ENCODE results near the gene ANKMY1. TPM values are rescaled to one million over a fixed set of nuclear protein-coding genes. Genes with fewer than 3 reads are reported as not detected.

The ANKMY1 gene
- total and polyA plus RNA-seq, 12 donors = 1.9 to 15.6 (median 5.3) TPM

- WGBS, 2 donors = 93 to 96% methylated on average over 5 of the region's 5 CpGs
- Histone ChIP-seq H3K9me3 (peaks cover 0 to 35% (median 9%) of the 10 kb centered on the region in 11 donors), H3K36me3 (no peaks in the 10 kb centered on the region), H3K4me1 (no peaks in the 10 kb centered on the region), H3K4me3 (no peak overlapping the region), H3K27me3 (no peaks in the 10 kb centered on the region), H3K27ac (no peak overlapping the region)
- intact Hi-C loops (cut with DNase I) = no loop called here
- ATAC-seq (peak in 1 of 8 donors; percentile 25), DNase-seq (no peak)
- TF ChIP-seq CTCF (IDR thresholded peaks at IDR 0.05) = no peak
These were observed 76.1 kb downstream of the ANKMY1 start for GRCh38 chr2:240481720-240482119.

DNA sequence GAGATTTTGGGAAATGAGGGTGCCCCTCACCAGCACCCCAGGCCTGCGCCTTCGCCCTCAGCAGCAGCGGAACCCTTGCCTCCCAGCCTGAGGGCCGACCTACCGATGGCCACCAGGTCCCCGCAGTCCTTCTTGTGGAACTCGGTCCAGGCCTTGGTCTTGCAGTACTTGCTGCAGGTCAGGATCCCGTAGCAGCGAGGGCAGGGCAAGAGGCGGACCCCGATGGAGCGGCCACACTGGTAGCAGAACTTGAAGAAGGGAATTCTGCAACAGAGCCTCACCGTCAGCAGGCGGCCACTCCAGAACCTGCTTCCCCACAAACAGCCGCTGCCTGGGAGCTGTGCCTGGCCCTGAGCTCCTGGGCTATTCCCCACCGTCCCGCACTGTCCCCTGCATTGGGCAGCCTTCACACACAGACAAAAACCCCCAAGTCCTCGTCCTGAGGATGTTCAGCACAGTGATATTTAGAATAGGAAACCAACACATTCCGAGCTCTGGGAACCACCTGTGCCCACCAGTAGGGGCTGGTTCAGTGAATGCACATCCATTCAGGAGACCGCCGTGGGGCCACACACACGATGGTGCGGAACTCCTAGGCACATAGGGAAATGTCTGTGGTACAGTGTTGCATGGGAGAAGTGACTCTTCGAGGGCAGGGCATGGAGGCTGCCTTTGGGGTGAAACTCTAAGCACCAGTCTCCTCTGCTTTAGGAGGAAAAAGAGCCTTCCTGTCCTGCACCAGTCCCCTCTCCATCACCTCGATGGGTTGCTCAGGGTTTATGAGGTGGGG lies 76.8 kb downstream of the ANKMY1 start:
- no peak overlapping the region for H3K4me3 ChIP-seq
- peaks cover 0 to 35% (median 3%) of the 10 kb centered on the region in 11 donors for H3K9me3 ChIP-seq
- intact Hi-C loops (cut with DNase I) = no loop called here
- H3K4me1 ChIP-seq = no peaks in the 10 kb centered on the region
- no peaks in the 10 kb centered on the region for H3K27me3 ChIP-seq
- no peak overlapping the region for H3K27ac ChIP-seq
- no peaks in the 10 kb centered on the region for H3K36me3 ChIP-seq
- ATAC-seq (no peak), DNase-seq (no peak)
- 92 to 96% methylated on average over 25 of the region's 25 CpGs for WGBS, 2 donors
- TF ChIP-seq CTCF (IDR thresholded peaks at IDR 0.05) = no peak

DNA sequence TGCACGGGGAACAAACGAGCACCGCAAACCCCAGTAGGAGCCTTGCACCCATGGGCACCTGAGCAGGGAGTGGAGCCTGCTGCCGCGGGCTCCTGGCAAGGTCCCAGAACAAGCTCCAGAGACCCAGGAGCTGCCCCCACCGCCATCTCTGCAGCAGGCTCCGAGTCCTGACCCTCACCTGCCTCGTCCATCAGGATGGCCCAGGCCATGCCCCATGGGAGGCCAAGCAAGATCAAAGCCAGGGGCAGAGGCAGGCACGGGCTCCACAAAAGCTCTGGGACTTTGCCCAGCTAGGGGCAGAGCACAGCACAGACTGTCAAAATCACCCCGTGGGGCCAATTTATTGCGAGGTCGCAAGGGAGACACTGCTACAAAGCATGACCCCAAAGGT lies 78.7 kb downstream of the ANKMY1 start:
- intact Hi-C loops (cut with DNase I) = no loop called here
- Histone ChIP-seq H3K27ac (no peak overlapping the region), H3K9me3 (peaks cover 0 to 33% (median 4%) of the 10 kb centered on the region in 11 donors), H3K27me3 (no peaks in the 10 kb centered on the region), H3K4me1 (no peaks in the 10 kb centered on the region), H3K36me3 (no peaks in the 10 kb centered on the region), H3K4me3 (no peak overlapping the region)
- peak in 1 of 8 donors; percentile 27 for ATAC-seq
- no peak for DNase-seq
- WGBS, 2 donors = 86 to 87% methylated on average over 12 of the region's 12 CpGs
- TF ChIP-seq CTCF (IDR thresholded peaks at IDR 0.05) = no peak

- 89 to 94% methylated on average over 21 of the region's 21 CpGs for WGBS, 2 donors
- no peak for TF ChIP-seq CTCF (IDR thresholded peaks at IDR 0.05)
- no peak for DNase-seq
These were observed 79.3 kb downstream of the ANKMY1 start for GRCh38 chr2:240478346-240479110.

More at GRCh38 chr2:240478346-240479110, 79.3 kb downstream of the ANKMY1 start:
- peaks cover 0 to 33% (median 9%) of the 10 kb centered on the region in 11 donors for H3K9me3 ChIP-seq
- no peak overlapping the region for H3K27ac ChIP-seq
- no peaks in the 10 kb centered on the region for H3K27me3 ChIP-seq
- H3K4me1 ChIP-seq = no peaks in the 10 kb centered on the region
- intact Hi-C loops (cut with DNase I) = no loop called here
- H3K4me3 ChIP-seq = no peak overlapping the region
- peak in 1 of 8 donors; percentile 16 for ATAC-seq
- H3K36me3 ChIP-seq = no peaks in the 10 kb centered on the region
